Small intestine (tissue), 16 donors: ENCODE data around the gene REEP2. TPM values are rescaled to one million over a fixed set of nuclear protein-coding genes. Genes with fewer than 3 reads are reported as not detected.
A peak's percentile ranks its signal among the peaks of the same experiment; 100 is the strongest.
"Not testable (repeated sequence)": the region's sequence is repeated elsewhere in the genome, so short reads cannot be mapped to it uniquely, and the experiment has no call there.

Experiments used
- DNase-seq, 2 donors: peaks; one replicate each; pipeline versions ENCODE4 v3.0.0 to v3.0.0-alpha.2; 2013
- FAIRE-seq: peaks from 2 replicates; lab custom pipeline; 2012; peaks lifted over from hg19 to GRCh38; lab: Jason Lieb, UNC
- H3K27ac ChIP-seq, 3 donors: one replicate each; pipeline ENCODE4 v1.5.1; 2013; ENCODE audit warnings: low read length in 2 of 3, mild to moderate bottlenecking in 2 of 3, control low read depth in 1 of 3, inconsistent platforms in 1 of 3, low read depth in 1 of 3, moderate library complexity in 1 of 3
- H3K27me3 ChIP-seq, 3 donors: one replicate each; pipeline ENCODE4 v1.6.1; 2013; ENCODE audit warnings: low read length in 3 of 3, inconsistent platforms in 1 of 3; ENCODE audit not compliant: control insufficient read depth in 3 of 3, insufficient read depth in 3 of 3
- H3K36me3 ChIP-seq, 3 donors: one replicate each; pipeline ENCODE4 v1.6.1; 2013; ENCODE audit warnings: low read length in 3 of 3, inconsistent platforms in 1 of 3, low read depth in 1 of 3, mild to moderate bottlenecking in 1 of 3, moderate library complexity in 1 of 3; ENCODE audit not compliant: control insufficient read depth in 3 of 3, insufficient read depth in 2 of 3
- H3K4me1 ChIP-seq, 3 donors: one replicate each; pipeline ENCODE4 v1.6.1; 2013; ENCODE audit warnings: low read length in 2 of 3, inconsistent platforms in 1 of 3, low read depth in 1 of 3, mild to moderate bottlenecking in 1 of 3, moderate library complexity in 1 of 3; ENCODE audit not compliant: control insufficient read depth in 3 of 3, insufficient read depth in 2 of 3
- H3K4me3 ChIP-seq, 3 donors: one replicate each; pipeline ENCODE4 v1.5.1; 2013; ENCODE audit warnings: low read length in 3 of 3, control low read depth in 1 of 3, inconsistent platforms in 1 of 3, low read depth in 1 of 3, mild to moderate bottlenecking in 1 of 3, moderate library complexity in 1 of 3
- H3K9me3 ChIP-seq, 2 donors: one replicate each; pipeline ENCODE4 v1.6.1; 2013; ENCODE audit warnings: low read depth in 1 of 2, low read length in 1 of 2; ENCODE audit not compliant: control insufficient read depth in 2 of 2, insufficient read depth in 1 of 2
- WGBS, 3 donors: extraction: QIAGEN DNeasy Blood & Tissue Kit; methylation state at CpG; one replicate each; pipeline ENCODE4 v1.1.7; 2013; 5-methylcytosine and 5-hydroxymethylcytosine counted together
- long read RNA-seq, 10 donors: transcript quantifications; one replicate each; lab custom pipeline, GENCODE V29; 2026
- polyA plus RNA-seq, 4 donors: library from polyadenylated mRNA; stranded (reverse) in 3 of 4; unstranded in 1 of 4; fragments of 200-250 nt in 3 of 4; fragments of 120-200 nt in 1 of 4; gene quantifications; one replicate each; pipeline versions ENCODE4 v1.2.1 to v1.2.3, GENCODE V29; 2013
- donor health status: healthy with polysubstance abuse.
- donor health status: control.
- donor health status: control.
- donor health status: Bipolar disorder and iron deficiency.
- donor health status: healthy.

REEP2 gene
- polyA plus RNA-seq, result 10 to 100 TPM in 1 of 4 donors, 1 to 10 TPM in 3; 2.2 to 14.2 (median 4.3) TPM
- long read RNA-seq, donor 1, partial matches to known transcripts, result 6 of 11 reads
- long read RNA-seq, donor 1, other reads (novel, unspliced or antisense), result 0 of 11 reads
- long read RNA-seq, donor 2, partial matches to known transcripts, result 0 of 1 reads
- long read RNA-seq, donor 2, other reads (novel, unspliced or antisense), result 0 of 1 reads
- long read RNA-seq, donor 3, partial matches to known transcripts, result 0 of 2 reads
- long read RNA-seq, donor 3, other reads (novel, unspliced or antisense), result 0 of 2 reads
- long read RNA-seq, donor 4, partial matches to known transcripts, result 0 of 1 reads
- long read RNA-seq, donor 4, other reads (novel, unspliced or antisense), result 0 of 1 reads
- long read RNA-seq, donor 5, partial matches to known transcripts, result 0 of 1 reads
- long read RNA-seq, donor 5, other reads (novel, unspliced or antisense), result 0 of 1 reads
- long read RNA-seq, donor 6, partial matches to known transcripts, result 0 of 3 reads
- long read RNA-seq, donor 6, other reads (novel, unspliced or antisense), result 0 of 3 reads
- long read RNA-seq, donor 7, partial matches to known transcripts, result 0 of 3 reads
- long read RNA-seq, donor 7, other reads (novel, unspliced or antisense), result 0 of 3 reads
- long read RNA-seq, donor 8, result 0 reads
- long read RNA-seq, donor 9, partial matches to known transcripts, result 0 of 1 reads
- long read RNA-seq, donor 9, other reads (novel, unspliced or antisense), result 0 of 1 reads
- long read RNA-seq, donor 10, partial matches to known transcripts, result 0 of 5 reads
- long read RNA-seq, donor 10, other reads (novel, unspliced or antisense), result 0 of 5 reads

DNA sequence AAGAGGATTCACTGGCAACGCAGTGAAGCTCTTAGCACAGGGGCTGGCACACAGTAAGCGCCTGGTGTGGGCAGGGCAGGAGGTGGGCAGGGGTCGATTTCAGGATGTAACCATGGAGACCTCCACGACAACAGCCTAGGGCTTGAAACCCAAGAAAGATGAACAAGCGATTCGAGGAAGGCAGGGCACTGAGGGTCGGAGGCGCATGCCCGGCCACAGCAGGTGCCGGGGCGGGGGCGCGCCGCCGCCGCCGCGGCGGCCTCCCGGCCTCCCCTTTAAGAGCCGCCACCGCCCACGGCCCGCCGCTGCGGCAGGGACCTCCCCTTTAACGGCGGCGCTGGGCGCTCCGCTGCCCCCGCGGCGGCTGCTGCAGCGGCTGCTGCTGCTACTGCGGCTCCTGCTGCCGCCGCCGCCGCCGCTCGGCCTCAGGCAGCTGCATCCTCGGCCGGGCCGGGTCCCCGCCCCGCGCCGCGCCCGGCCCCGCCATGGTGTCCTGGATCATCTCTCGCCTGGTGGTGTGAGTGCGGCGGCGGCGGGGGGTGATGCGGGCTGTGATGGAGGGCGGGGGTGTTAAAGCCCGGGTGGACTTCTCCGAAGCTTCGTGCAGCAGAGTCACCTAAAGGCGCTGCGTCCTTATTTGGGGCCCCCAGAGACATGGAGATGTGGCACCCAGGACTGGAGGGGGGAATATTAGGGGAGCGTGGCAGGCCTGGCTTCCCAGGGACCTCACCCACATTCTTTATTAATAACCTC is at the start of gene REEP2:
Gene REEP2 (plus strand): TSS at position 334 of the 753 bp plus-strand sequence. CDS start 152 bp downstream, at position 486.
- peak in 1 of 2 donors; percentile 76 for DNase-seq
- Histone ChIP-seq H3K36me3 (peaks cover 6 to 19% (median 8%) of the 10 kb centered on the region in 3 donors), H3K27ac (peak within 1 kb of the TSS in 1 of 3 donors; percentile 22), H3K27me3 (no peaks in the 10 kb centered on the region), H3K4me3 (peak within 1 kb of the TSS; percentile 34 to 51 (median 37)), H3K9me3 (no peaks in the 10 kb centered on the region), H3K4me1 (peaks cover 2 to 22% (median 2%) of the 10 kb centered on the region in 3 donors)
- WGBS, 3 donors, result 1% methylated on average over 37 to 65 of the region's 65 CpGs
- no peak for FAIRE-seq

DNA sequence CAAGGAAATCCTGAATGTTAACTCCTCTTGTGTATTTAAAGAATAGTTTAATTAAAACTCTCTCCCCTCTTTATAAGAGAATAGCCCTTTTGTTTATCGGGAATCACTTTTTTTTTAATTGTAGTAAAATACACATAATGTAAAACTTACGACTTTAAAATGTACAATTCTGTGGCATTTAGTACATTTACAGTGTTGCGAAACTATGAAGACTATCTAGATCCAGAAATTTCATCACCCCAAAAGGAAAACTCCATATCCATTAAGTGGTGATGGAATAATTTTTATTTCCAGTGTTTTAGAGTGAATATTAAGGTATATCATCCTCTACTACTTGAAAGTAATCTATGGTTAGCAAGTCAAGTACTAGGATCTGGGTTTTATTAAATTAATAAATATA is 49.5 kb upstream of the REEP2 start:
- H3K36me3 ChIP-seq, result peaks cover 16 to 46% (median 24%) of the 10 kb centered on the region in 3 donors
- no peaks in the 10 kb centered on the region for H3K9me3 ChIP-seq
- FAIRE-seq, result no peak

DNA sequence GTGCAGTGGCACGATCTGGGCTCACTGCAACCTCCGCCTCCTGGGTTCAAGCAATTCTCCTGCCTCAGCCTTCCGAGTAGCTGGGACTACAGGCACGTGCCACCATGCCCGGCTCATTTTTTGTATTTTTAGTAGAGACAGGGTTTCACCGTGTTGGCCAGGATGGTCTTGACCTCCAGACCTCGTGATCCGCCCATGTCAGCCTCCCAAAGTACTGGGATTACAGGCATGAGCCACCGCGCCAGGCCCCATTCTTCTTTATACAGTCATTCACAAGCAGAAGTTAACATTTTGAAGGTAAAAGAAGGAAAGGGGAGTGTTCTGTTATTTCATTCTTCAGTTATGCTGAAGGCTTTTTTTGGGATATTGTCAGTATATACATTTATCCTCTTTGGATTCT is 48.9 kb upstream of the REEP2 start:
- not testable (repeated sequence) for H3K9me3 ChIP-seq, H3K27me3 ChIP-seq, FAIRE-seq, DNase-seq, H3K27ac ChIP-seq, H3K4me1 ChIP-seq, H3K4me3 ChIP-seq
- WGBS, 3 donors, result 93 to 97% (median 96%) methylated on average over 10 of the region's 10 CpGs
- H3K36me3 ChIP-seq, result peaks cover 18 to 41% (median 25%) of the 10 kb centered on the region in 3 donors

More for the DNA sequence above, 49.5 kb upstream of the REEP2 start:
- Histone ChIP-seq H3K4me3 (no peak overlapping the region), H3K27me3 (no peaks in the 10 kb centered on the region), H3K27ac (no peak overlapping the region), H3K4me1 (no peaks in the 10 kb centered on the region)
- DNase-seq, result no peak
- 93 to 97% (median 96%) methylated on average over 3 of the region's 3 CpGs for WGBS, 3 donors

DNA sequence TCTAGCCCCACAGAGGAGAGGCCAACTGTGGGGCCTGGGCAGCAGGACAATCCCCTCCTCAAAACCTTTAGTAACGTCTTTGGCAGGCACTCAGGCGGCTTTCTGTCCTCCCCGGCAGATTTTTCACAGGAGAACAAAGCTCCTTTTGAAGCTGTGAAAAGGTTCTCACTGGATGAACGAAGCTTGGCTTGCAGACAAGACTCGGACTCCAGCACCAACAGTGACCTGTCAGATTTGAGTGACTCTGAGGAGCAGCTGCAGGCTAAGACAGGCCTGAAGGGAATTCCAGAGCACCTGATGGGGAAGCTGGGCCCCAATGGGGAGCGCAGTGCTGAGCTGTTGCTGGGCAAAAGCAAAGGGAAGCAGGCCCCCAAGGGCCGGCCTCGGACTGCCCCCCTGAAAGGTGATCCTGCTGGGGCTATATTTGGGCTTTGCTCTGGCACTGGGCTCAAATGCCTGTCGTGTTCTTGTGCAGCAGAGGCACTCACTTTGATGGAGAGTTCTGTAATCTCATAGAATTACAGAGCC is 46.9 kb upstream of the REEP2 start:
- no peaks in the 10 kb centered on the region for H3K4me1 ChIP-seq
- peak overlapping the region in 1 of 3 donors; percentile 10 for H3K4me3 ChIP-seq
- no peaks in the 10 kb centered on the region for H3K9me3 ChIP-seq
- no peak for FAIRE-seq
- no peak overlapping the region for H3K27ac ChIP-seq
- WGBS, 3 donors, result 91 to 92% (median 91%) methylated on average over 9 of the region's 9 CpGs
- peaks cover 17 to 41% (median 18%) of the 10 kb centered on the region in 3 donors for H3K36me3 ChIP-seq
- no peaks in the 10 kb centered on the region for H3K27me3 ChIP-seq
- DNase-seq, result no peak

- Histone ChIP-seq H3K9me3 (no peaks in the 10 kb centered on the region), H3K27me3 (no peaks in the 10 kb centered on the region), H3K4me3 (no peak overlapping the region), H3K27ac (no peak overlapping the region), H3K4me1 (no peaks in the 10 kb centered on the region), H3K36me3 (peaks cover 9 to 52% (median 23%) of the 10 kb centered on the region in 3 donors)
- DNase-seq (no peak), FAIRE-seq (no peak)
Observed at GRCh38 chr5:138402640-138403039, 36.2 kb upstream of the REEP2 start.

DNA sequence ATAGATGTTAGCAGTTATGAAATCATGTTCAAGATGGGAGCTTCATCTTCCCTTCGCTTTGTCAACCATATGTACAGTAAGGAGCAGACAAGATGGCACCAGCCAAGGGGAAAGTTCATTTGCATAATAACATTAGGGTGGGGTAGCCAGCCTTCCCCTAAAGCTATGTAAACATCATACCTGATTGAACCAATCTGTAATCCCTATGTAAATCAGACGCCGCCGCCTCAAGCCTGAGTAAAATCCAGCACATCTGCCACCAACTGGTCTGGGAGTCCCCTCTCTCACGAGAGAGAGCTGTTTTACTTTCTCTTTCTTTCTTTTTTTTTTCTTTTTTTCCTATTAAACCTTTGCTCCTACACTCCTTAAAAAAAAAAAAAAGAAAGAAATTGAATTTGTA is 30.8 kb upstream of the REEP2 start:
- Histone ChIP-seq H3K9me3 (no peaks in the 10 kb centered on the region), H3K36me3 (peaks cover 5 to 53% (median 7%) of the 10 kb centered on the region in 3 donors), H3K27ac (peak overlapping the region in 1 of 3 donors; percentile 21), H3K4me3 (no peak overlapping the region), H3K4me1 (no peaks in the 10 kb centered on the region), H3K27me3 (no peaks in the 10 kb centered on the region)
- 35 to 43% (median 37%) methylated on average over 5 of the region's 5 CpGs for WGBS, 3 donors
- FAIRE-seq (no peak), DNase-seq (peak; percentile 45 to 63)

GRCh38 chr5:138410996-138411640 is 27.7 kb upstream of the REEP2 start:
- H3K27me3 ChIP-seq, H3K4me1 ChIP-seq, H3K4me3 ChIP-seq, H3K27ac ChIP-seq, H3K9me3 ChIP-seq, FAIRE-seq: not testable (repeated sequence)
- H3K36me3 ChIP-seq, result peaks cover 8 to 51% (median 11%) of the 10 kb centered on the region in 3 donors
- peak in 1 of 2 donors; percentile 14 for DNase-seq
- 76 to 91% (median 86%) methylated on average over 13 of the region's 14 CpGs for WGBS, 3 donors
